Liver (tissue), 9 donors: ENCODE measurements around the gene ATP10A. TPM values are rescaled to one million over a fixed set of nuclear protein-coding genes. Genes with fewer than 3 reads are reported as not detected.

Experiments
- DNase-seq: peaks from one replicate; pipeline ENCODE4 v3.0.0-alpha.2; 2017; ENCODE audit warnings: low spot score
- H3K27ac ChIP-seq, 2 donors: one replicate each; pipeline ENCODE4 v1.7.0; 2013; ENCODE audit warnings: inconsistent platforms in 2 of 2, low read length in 2 of 2, control low read depth in 1 of 2, low read depth in 1 of 2, mild to moderate bottlenecking in 1 of 2
- H3K27me3 ChIP-seq, 4 donors: one replicate each; pipeline versions ENCODE4 v1.6.1 to v1.7.0; 2013; ENCODE audit warnings: low read length in 3 of 4, inconsistent platforms in 1 of 4, mild to moderate bottlenecking in 1 of 4, moderate library complexity in 1 of 4; ENCODE audit not compliant: control insufficient read depth in 4 of 4, insufficient read depth in 4 of 4
- H3K36me3 ChIP-seq, 4 donors: one replicate each; pipeline versions ENCODE4 v1.6.1 to v1.7.0; 2013; ENCODE audit warnings: low read length in 3 of 4, mild to moderate bottlenecking in 3 of 4, low read depth in 1 of 4, moderate library complexity in 1 of 4; ENCODE audit not compliant: control insufficient read depth in 4 of 4, insufficient read depth in 3 of 4
- H3K4me1 ChIP-seq, 4 donors: one replicate each; pipeline versions ENCODE4 v1.6.1 to v1.7.0; 2013; ENCODE audit warnings: low read length in 3 of 4, mild to moderate bottlenecking in 3 of 4, moderate library complexity in 1 of 4; ENCODE audit not compliant: control insufficient read depth in 4 of 4, insufficient read depth in 4 of 4
- H3K4me3 ChIP-seq, 3 donors: one replicate each; pipeline versions ENCODE4 v1.6.1 to v1.7.0; 2013; ENCODE audit warnings: low read length in 3 of 3, control low read depth in 1 of 3, low read depth in 1 of 3, mild to moderate bottlenecking in 1 of 3
- H3K9ac ChIP-seq, 2 donors: one replicate each; pipeline ENCODE4 v1.7.0; 2013; ENCODE audit warnings: low read length in 2 of 2, mild to moderate bottlenecking in 2 of 2, moderate library complexity in 2 of 2, control low read depth in 1 of 2, low read depth in 1 of 2
- H3K9me3 ChIP-seq, 4 donors: one replicate each; pipeline versions ENCODE4 v1.6.1 to v1.7.0; 2013; ENCODE audit warnings: low read length in 3 of 4; ENCODE audit not compliant: control insufficient read depth in 4 of 4
- HNF4G ChIP-seq: IDR thresholded peaks from 2 replicates; pipeline ENCODE4 v1.6.1; 2016; ENCODE audit warnings: antibody characterized with exemption
- NR2F2 ChIP-seq: IDR thresholded peaks from 2 replicates; pipeline ENCODE4 v1.6.1; 2016; ENCODE audit warnings: antibody characterized with exemption
- RAD21 ChIP-seq, 2 donors: IDR thresholded peaks; 2 replicates each; pipeline ENCODE4 v1.6.1; 2016; ENCODE audit warnings: antibody characterized with exemption in 2 of 2, mild to moderate bottlenecking in 2 of 2
- RXRA ChIP-seq, 2 donors: IDR thresholded peaks; 2 replicates each; pipeline ENCODE4 v1.6.1; 2017 to 2018; ENCODE audit warnings: antibody characterized with exemption in 2 of 2, mild to moderate bottlenecking in 1 of 2
- SP1 ChIP-seq: IDR thresholded peaks from 2 replicates; pipeline ENCODE4 v1.6.1; 2018; ENCODE audit warnings: antibody characterized with exemption, mild to moderate bottlenecking
- TAF1 ChIP-seq: conservative IDR thresholded peaks from 2 replicates; pipeline ENCODE4 v1.6.1; 2016; ENCODE audit warnings: antibody characterized with exemption, mild to moderate bottlenecking
- YY1 ChIP-seq: IDR thresholded peaks from 2 replicates; pipeline ENCODE4 v1.6.1; 2016; ENCODE audit warnings: antibody characterized with exemption, mild to moderate bottlenecking
- WGBS: extraction: QIAGEN DNeasy Blood & Tissue Kit; methylation state at CpG from one replicate; pipeline ENCODE4 v1.1.7; 2013; 5-methylcytosine and 5-hydroxymethylcytosine counted together
- polyA plus RNA-seq, 2 donors: library from polyadenylated mRNA; stranded (reverse) in 1 of 2; unstranded in 1 of 2; fragments of 200-250 nt in 1 of 2; fragments of >200 nt in 1 of 2; fragmentation: Nextera tagmentation in 1 of 2; extraction: Ambion mirVana in 1 of 2; gene quantifications; one replicate each; pipeline versions ENCODE4 v1.2.1 to v1.2.3, GENCODE V29; 2013 to 2015
- total RNA-seq, 2 donors: library from RNA; depleted of rRNA; stranded (reverse); fragments of >200 nt; gene quantifications; one replicate each; pipeline ENCODE4 v1.2.3, GENCODE V29; 2014
- TF ChIP-seq, protein P1 (sequence below): fragments of 150-350 bp; IDR thresholded peaks from 2 replicates; pipeline ENCODE4 v1.5.1; 2017; ENCODE audit warnings: improper control_type of control experiment, low read depth, low read length; ENCODE audit not compliant: missing input control
- TF ChIP-seq, protein P2 (sequence below): IDR thresholded peaks from 2 replicates; pipeline ENCODE4 v1.6.1; 2016; ENCODE audit warnings: antibody characterized with exemption, mild to moderate bottlenecking
- TF ChIP-seq, protein P3 (sequence below): IDR thresholded peaks from 2 replicates; pipeline ENCODE4 v1.6.1; 2016; ENCODE audit warnings: antibody characterized with exemption
- TF ChIP-seq, protein P4 (sequence below): IDR thresholded peaks from 2 replicates; pipeline ENCODE4 v1.6.1; 2016; ENCODE audit warnings: antibody characterized with exemption
- donor health status: healthy.
- donor health status: healthy.
- donor health status: healthy.
- donor health status: healthy.
- donor health status: healthy.

The ATP10A gene
- total and polyA plus RNA-seq, 4 donors: 0.22 to 1.8 (median 0.39) TPM

DNA sequence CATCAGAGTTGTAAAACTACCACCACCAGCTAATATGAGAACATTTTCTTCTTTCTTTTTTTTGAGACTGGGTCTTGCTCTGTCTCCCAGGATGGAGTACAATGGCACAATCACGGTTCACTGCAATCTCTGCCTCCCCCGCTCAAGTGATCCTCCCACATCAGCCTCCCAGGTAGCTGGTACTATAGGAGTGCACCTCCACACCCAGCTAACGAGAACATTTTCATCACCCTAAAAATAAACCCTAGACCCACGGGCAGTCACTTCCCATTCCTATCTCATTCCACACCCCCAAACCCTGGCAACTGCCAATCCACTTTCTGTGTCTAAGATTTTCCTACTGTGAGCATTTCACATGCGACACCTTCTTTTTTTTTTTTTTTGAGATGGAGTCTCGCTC lies 130.9 kb downstream of the ATP10A start (continued):
- TF ChIP-seq, protein P1, sequence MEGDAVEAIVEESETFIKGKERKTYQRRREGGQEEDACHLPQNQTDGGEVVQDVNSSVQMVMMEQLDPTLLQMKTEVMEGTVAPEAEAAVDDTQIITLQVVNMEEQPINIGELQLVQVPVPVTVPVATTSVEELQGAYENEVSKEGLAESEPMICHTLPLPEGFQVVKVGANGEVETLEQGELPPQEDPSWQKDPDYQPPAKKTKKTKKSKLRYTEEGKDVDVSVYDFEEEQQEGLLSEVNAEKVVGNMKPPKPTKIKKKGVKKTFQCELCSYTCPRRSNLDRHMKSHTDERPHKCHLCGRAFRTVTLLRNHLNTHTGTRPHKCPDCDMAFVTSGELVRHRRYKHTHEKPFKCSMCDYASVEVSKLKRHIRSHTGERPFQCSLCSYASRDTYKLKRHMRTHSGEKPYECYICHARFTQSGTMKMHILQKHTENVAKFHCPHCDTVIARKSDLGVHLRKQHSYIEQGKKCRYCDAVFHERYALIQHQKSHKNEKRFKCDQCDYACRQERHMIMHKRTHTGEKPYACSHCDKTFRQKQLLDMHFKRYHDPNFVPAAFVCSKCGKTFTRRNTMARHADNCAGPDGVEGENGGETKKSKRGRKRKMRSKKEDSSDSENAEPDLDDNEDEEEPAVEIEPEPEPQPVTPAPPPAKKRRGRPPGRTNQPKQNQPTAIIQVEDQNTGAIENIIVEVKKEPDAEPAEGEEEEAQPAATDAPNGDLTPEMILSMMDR: no peak
- TF ChIP-seq SP1: no peak
- no peak for TF ChIP-seq NR2F2

DNA sequence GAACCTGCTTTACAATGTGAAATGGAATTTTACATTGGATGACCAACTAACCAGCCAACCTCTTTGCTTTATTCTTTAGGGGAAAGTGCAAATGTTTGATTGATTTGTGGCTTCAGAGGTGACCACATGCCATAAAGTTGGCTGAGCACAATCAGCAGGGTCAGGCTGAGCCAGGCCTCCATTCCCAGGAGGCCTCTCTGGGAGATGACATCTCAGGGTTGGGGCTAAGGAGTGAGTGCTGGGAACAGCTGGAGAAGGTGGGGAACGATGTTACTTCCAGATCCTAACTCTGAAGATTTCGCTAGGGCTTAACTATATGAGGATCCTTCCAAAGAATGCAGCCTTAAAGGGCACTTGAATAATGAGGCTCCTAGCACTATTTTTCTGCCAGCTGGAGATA lies 131.7 kb downstream of the ATP10A start:
- Histone ChIP-seq H3K4me3 (no peak overlapping the region), H3K9ac (no peak overlapping the region), H3K27me3 (no peaks in the 10 kb centered on the region), H3K27ac (no peak overlapping the region), H3K36me3 (no peaks in the 10 kb centered on the region), H3K4me1 (no peaks in the 10 kb centered on the region), H3K9me3 (no peaks in the 10 kb centered on the region)
- TF ChIP-seq YY1: no peak
- TF ChIP-seq, protein P2, sequence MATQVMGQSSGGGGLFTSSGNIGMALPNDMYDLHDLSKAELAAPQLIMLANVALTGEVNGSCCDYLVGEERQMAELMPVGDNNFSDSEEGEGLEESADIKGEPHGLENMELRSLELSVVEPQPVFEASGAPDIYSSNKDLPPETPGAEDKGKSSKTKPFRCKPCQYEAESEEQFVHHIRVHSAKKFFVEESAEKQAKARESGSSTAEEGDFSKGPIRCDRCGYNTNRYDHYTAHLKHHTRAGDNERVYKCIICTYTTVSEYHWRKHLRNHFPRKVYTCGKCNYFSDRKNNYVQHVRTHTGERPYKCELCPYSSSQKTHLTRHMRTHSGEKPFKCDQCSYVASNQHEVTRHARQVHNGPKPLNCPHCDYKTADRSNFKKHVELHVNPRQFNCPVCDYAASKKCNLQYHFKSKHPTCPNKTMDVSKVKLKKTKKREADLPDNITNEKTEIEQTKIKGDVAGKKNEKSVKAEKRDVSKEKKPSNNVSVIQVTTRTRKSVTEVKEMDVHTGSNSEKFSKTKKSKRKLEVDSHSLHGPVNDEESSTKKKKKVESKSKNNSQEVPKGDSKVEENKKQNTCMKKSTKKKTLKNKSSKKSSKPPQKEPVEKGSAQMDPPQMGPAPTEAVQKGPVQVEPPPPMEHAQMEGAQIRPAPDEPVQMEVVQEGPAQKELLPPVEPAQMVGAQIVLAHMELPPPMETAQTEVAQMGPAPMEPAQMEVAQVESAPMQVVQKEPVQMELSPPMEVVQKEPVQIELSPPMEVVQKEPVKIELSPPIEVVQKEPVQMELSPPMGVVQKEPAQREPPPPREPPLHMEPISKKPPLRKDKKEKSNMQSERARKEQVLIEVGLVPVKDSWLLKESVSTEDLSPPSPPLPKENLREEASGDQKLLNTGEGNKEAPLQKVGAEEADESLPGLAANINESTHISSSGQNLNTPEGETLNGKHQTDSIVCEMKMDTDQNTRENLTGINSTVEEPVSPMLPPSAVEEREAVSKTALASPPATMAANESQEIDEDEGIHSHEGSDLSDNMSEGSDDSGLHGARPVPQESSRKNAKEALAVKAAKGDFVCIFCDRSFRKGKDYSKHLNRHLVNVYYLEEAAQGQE: no peak
- TF ChIP-seq SP1: no peak
- no peak for TF ChIP-seq TAF1
- TF ChIP-seq, protein P3, sequence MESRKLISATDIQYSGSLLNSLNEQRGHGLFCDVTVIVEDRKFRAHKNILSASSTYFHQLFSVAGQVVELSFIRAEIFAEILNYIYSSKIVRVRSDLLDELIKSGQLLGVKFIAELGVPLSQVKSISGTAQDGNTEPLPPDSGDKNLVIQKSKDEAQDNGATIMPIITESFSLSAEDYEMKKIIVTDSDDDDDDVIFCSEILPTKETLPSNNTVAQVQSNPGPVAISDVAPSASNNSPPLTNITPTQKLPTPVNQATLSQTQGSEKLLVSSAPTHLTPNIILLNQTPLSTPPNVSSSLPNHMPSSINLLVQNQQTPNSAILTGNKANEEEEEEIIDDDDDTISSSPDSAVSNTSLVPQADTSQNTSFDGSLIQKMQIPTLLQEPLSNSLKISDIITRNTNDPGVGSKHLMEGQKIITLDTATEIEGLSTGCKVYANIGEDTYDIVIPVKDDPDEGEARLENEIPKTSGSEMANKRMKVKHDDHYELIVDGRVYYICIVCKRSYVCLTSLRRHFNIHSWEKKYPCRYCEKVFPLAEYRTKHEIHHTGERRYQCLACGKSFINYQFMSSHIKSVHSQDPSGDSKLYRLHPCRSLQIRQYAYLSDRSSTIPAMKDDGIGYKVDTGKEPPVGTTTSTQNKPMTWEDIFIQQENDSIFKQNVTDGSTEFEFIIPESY: no peak
- TF ChIP-seq RAD21 (IDR thresholded peaks at IDR 0.05): no peak
- no peak for TF ChIP-seq RXRA (IDR thresholded peaks at IDR 0.05)
- DNase-seq: no peak
- WGBS: 83% methylated on average over 2 of the region's 2 CpGs

DNA sequence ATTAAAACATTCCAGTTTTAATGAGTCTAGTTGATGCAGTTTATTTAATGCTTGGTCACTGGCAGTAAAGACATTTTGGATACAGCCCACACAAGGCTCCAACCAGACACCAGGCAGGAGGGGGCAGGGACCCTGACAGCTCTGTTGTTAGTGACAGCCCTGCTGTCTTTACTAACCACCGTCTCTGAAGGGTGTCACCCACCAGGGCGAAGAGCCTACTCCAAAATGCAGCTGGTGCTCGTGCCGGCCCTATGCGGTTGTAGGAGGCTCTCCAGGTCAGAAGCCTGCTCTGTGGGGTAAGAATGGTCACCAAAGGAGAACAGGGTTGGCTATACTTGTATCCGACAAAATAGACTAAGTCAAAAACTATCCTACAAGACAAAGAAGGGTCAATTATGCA lies 132.2 kb downstream of the ATP10A start:
- WGBS: 85% methylated on average over 6 of the region's 6 CpGs
- H3K27me3 ChIP-seq: no peaks in the 10 kb centered on the region
- no peaks in the 10 kb centered on the region for H3K36me3 ChIP-seq
- H3K4me3 ChIP-seq: no peak overlapping the region
- no peak overlapping the region for H3K9ac ChIP-seq
- DNase-seq: no peak
- H3K27ac ChIP-seq: no peak overlapping the region
- H3K9me3 ChIP-seq: no peaks in the 10 kb centered on the region
- TF ChIP-seq, protein P4, sequence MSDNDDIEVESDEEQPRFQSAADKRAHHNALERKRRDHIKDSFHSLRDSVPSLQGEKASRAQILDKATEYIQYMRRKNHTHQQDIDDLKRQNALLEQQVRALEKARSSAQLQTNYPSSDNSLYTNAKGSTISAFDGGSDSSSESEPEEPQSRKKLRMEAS: no peak
- TF ChIP-seq HNF4G: no peak
- no peaks in the 10 kb centered on the region for H3K4me1 ChIP-seq
